ENCODE results near the gene TNNC1. TPM values are rescaled to one million over a fixed set of nuclear protein-coding genes. Genes with fewer than 3 reads are reported as not detected.

The TNNC1 gene
- polyA plus RNA-seq, 3 donors: not detected

DNA sequence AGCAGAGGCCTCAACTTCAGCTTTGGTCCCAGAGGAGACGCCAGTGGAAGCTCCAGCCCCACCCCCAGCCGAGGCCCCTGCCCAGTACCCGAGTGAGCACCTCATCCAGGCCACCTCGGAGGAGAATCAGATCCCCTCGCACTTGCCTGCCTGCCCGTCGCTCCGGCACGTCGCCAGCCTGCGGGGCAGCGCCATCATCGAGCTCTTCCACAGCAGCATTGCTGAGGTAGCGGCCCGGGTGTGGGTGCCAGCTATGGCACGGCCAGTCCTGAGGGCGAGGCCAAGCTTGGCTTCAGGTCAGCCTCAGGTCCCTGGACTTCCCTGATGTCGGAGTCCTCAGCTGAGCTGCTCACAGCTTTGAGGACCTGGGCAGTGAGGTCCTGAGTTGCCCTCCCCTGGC is 35.6 kb upstream of the TNNC1 start:
- Histone ChIP-seq H3K9ac (ENCODE audit: insufficient read depth, low read length, poor library complexity, severe bottlenecking) (no peak overlapping the region), H3K9me3 (replicated peaks in 1 of 2; ENCODE audit: control insufficient read depth in 1 of 2, insufficient read depth in 1 of 2, low read length in 2 of 2) (no peaks in the 10 kb centered on the region), H3K79me2 (ENCODE audit: insufficient read depth, low read length) (peaks cover 6% of the 10 kb centered on the region), H3K4me2 (replicated peaks; ENCODE audit: extremely low read depth, low read length, poor library complexity, severe bottlenecking) (no peak overlapping the region), H4K20me1 (ENCODE audit: insufficient read depth, low read length) (no peaks in the 10 kb centered on the region), H3K27me3 (ENCODE audit: control insufficient read depth in 2 of 2, insufficient read depth in 2 of 2, low read length in 2 of 2) (no peaks in the 10 kb centered on the region), H3K27ac (ENCODE audit: low read depth in 1 of 2, low read length in 2 of 2) (no peak overlapping the region), H2AFZ (ENCODE audit: insufficient read depth, low read depth, low read length, poor library complexity, severe bottlenecking) (no peak overlapping the region), H3K4me3 (replicated peaks in 1 of 3; ENCODE audit: low read depth in 2 of 3, low read length in 3 of 3) (no peak overlapping the region), H3K36me3 (replicated peaks in 1 of 2; ENCODE audit: control insufficient read depth in 1 of 2, insufficient read depth in 2 of 2, low read length in 2 of 2) (peaks cover 51 to 80% of the 10 kb centered on the region in 2 donors), H3K4me1 (ENCODE audit: control insufficient read depth in 1 of 2, insufficient read depth in 2 of 2, low read length in 2 of 2) (peaks cover 49 to 61% of the 10 kb centered on the region in 2 donors)
- intact Hi-C loops (cut with micrococcal nuclease): no loop called here
- H3K4me3 Mint-ChIP-seq: no peak overlapping the region
- H3K9me3 Mint-ChIP-seq: peaks cover 0 to 3% (median 0%) of the 10 kb centered on the region in 7 donors
- H3K4me1 Mint-ChIP-seq: peaks cover 57% of the 10 kb centered on the region
- TF ChIP-seq, protein P1, sequence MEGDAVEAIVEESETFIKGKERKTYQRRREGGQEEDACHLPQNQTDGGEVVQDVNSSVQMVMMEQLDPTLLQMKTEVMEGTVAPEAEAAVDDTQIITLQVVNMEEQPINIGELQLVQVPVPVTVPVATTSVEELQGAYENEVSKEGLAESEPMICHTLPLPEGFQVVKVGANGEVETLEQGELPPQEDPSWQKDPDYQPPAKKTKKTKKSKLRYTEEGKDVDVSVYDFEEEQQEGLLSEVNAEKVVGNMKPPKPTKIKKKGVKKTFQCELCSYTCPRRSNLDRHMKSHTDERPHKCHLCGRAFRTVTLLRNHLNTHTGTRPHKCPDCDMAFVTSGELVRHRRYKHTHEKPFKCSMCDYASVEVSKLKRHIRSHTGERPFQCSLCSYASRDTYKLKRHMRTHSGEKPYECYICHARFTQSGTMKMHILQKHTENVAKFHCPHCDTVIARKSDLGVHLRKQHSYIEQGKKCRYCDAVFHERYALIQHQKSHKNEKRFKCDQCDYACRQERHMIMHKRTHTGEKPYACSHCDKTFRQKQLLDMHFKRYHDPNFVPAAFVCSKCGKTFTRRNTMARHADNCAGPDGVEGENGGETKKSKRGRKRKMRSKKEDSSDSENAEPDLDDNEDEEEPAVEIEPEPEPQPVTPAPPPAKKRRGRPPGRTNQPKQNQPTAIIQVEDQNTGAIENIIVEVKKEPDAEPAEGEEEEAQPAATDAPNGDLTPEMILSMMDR (IDR thresholded peaks at IDR 0.05): no peak
- DNase-seq: no peak
- H3K27me3 Mint-ChIP-seq (ENCODE audit: low read depth in 3 of 3): peaks cover 0 to 3% (median 0%) of the 10 kb centered on the region in 3 donors
- 97% methylated on average over 18 of the region's 18 CpGs for WGBS (ENCODE audit: insufficient coverage)
- H3K27ac Mint-ChIP-seq: no peak overlapping the region
- H3K36me3 Mint-ChIP-seq: peaks cover 70 to 84% of the 10 kb centered on the region in 2 donors

- Histone ChIP-seq H3K4me2 (replicated peaks; ENCODE audit: extremely low read depth, low read length, poor library complexity, severe bottlenecking) (no peak overlapping the region), H3K4me1 (ENCODE audit: control insufficient read depth in 1 of 2, insufficient read depth in 2 of 2, low read length in 2 of 2) (peaks cover 42 to 54% of the 10 kb centered on the region in 2 donors), H3K4me3 (replicated peaks in 1 of 3; ENCODE audit: low read depth in 2 of 3, low read length in 3 of 3) (no peak overlapping the region), H4K20me1 (ENCODE audit: insufficient read depth, low read length) (no peaks in the 10 kb centered on the region), H3K9me3 (replicated peaks in 1 of 2; ENCODE audit: control insufficient read depth in 1 of 2, insufficient read depth in 1 of 2, low read length in 2 of 2) (no peaks in the 10 kb centered on the region), H2AFZ (ENCODE audit: insufficient read depth, low read depth, low read length, poor library complexity, severe bottlenecking) (no peak overlapping the region), H3K9ac (ENCODE audit: insufficient read depth, low read length, poor library complexity, severe bottlenecking) (no peak overlapping the region), H3K36me3 (replicated peaks in 1 of 2; ENCODE audit: control insufficient read depth in 1 of 2, insufficient read depth in 2 of 2, low read length in 2 of 2) (peaks cover 53 to 82% of the 10 kb centered on the region in 2 donors), H3K79me2 (ENCODE audit: insufficient read depth, low read length) (peaks cover 6% of the 10 kb centered on the region), H3K27me3 (ENCODE audit: control insufficient read depth in 2 of 2, insufficient read depth in 2 of 2, low read length in 2 of 2) (no peaks in the 10 kb centered on the region), H3K27ac (ENCODE audit: low read depth in 1 of 2, low read length in 2 of 2) (no peak overlapping the region)
- Mint-ChIP-seq H3K4me1 (peaks cover 51% of the 10 kb centered on the region), H3K27ac (no peak overlapping the region), H3K27me3 (ENCODE audit: low read depth in 3 of 3) (peaks cover 0 to 4% (median 0%) of the 10 kb centered on the region in 3 donors), H3K36me3 (peaks cover 74 to 87% of the 10 kb centered on the region in 2 donors), H3K9me3 (peaks cover 0 to 3% (median 0%) of the 10 kb centered on the region in 7 donors), H3K4me3 (no peak overlapping the region)
- TF ChIP-seq, protein P1 (IDR thresholded peaks at IDR 0.05): no peak
- DNase-seq: no peak
- intact Hi-C loops (cut with micrococcal nuclease): no loop called here
- WGBS (ENCODE audit: insufficient coverage): 93% methylated on average over 3 of the region's 3 CpGs
These were observed 34.9 kb upstream of the TNNC1 start for GRCh38 chr3:52488746-52489145.
